Transverse colon (tissue), 4 donors: ENCODE results near the gene FAM131C.

ENCODE experiments used
- CTCF ChIP-seq, 5 experiments: fragments of 200-600 bp in 3 of 5; fragments of 450-650 bp in 2 of 5; sonication (generic) in 3 of 5; IDR thresholded peaks; 1 replicate in 2 of 5; 2 replicates in 3 of 5; pipeline ENCODE4 v1.5.1; 2016 to 2017; ENCODE audit warnings: antibody characterized with exemption in 5 of 5, inconsistent platforms in 3 of 5, mild to moderate bottlenecking in 2 of 5, moderate library complexity in 1 of 5
- POLR2A ChIP-seq: fragments of 450-650 bp; IDR thresholded peaks from one replicate; pipeline ENCODE4 v1.6.1; 2016; ENCODE audit warnings: antibody characterized with exemption, mild to moderate bottlenecking, moderate library complexity
- POLR2AphosphoS5 ChIP-seq, 3 donors: sonication (generic); formaldehyde crosslinking; IDR thresholded peaks; one replicate each; pipeline ENCODE4 v1.6.1; 2016; ENCODE audit warnings: antibody characterized with exemption in 3 of 3

DNA sequence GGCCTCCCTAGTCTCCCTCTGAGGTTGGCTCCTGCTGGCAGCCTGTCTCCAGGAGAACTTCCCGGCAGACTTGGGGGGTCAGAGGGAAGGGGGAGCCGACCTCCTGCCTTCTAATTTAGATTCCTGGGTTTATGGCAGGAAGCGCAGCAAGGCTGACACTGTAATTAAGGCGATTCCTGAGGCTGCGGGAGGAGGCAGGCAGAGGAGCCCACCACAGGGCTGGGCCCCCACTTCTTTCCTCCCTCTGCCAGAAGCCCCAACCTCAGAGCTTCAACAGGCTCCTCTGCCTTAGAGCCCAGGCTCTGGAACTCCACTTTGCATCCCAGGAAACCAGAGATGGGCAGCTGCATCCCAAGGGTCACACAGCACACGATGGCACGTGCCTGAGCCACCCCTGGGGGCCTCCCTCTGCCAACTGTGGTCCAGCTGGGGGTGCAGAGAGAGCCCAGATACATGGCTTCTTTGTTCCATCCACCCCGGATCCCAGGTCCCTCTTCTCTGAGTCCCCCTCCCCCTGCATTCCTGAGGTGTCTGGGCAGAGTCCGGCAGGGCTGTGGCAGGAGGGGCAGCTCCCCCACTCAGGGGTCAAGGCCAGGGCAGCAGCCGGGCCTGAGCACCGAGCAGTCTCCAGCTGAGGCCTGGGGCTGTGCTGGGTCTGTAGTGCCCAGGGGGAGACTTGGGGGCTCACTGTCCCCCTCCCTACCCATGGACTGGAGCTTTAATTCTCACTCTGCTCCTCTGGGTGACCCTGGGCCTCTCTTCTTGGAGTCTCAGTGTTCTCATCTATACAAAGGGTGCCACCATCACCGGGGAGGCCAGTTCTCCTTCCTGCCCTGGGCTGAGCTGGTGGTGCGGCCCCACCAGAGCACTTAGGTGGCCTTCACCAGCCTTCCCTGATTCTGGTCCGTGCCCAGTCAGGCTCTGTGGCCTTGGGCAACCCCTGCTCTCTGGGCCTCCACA lies 39.4 kb upstream of the FAM131C start:
- TF ChIP-seq POLR2A (no peak), CTCF (IDR thresholded peaks at IDR 0.05) (no peak), POLR2AphosphoS5 (IDR thresholded peaks at IDR 0.05) (no peak)
